H7 (cell line): ENCODE measurements around the gene HADHA. TPM values are rescaled to one million over a fixed set of nuclear protein-coding genes. Genes with fewer than 3 reads are reported as not detected.

ENCODE experiments used
- DNase-seq: peaks from one replicate; pipeline ENCODE4 v3.0.0; 2012
- H3K27me3 ChIP-seq: 2 replicates; pipeline ENCODE4 v1.6.0; 2011; ENCODE audit warnings: mild to moderate bottlenecking, low read length; ENCODE audit not compliant: control insufficient read depth, insufficient read depth
- H3K36me3 ChIP-seq: replicated peaks from 2 replicates; pipeline ENCODE4 v1.5.1; 2011; ENCODE audit warnings: low read length; ENCODE audit not compliant: control insufficient read depth, insufficient read depth
- H3K4me3 ChIP-seq: 2 replicates; pipeline ENCODE4 v1.5.1; 2011; ENCODE audit warnings: low read depth, mild to moderate bottlenecking, control low read depth, low read length, moderate library complexity; ENCODE audit not compliant: insufficient read depth
- total RNA-seq: library from RNA; depleted of rRNA; stranded (reverse); fragments of >200 nt; shearing (Covaris generic); gene quantifications from 2 replicates; pipeline ENCODE4 v1.2.3, GENCODE V29; 2014; rRNA removed

Gene HADHA
- total RNA-seq, 1 experiment from 2014 or later: 111 TPM

DNA sequence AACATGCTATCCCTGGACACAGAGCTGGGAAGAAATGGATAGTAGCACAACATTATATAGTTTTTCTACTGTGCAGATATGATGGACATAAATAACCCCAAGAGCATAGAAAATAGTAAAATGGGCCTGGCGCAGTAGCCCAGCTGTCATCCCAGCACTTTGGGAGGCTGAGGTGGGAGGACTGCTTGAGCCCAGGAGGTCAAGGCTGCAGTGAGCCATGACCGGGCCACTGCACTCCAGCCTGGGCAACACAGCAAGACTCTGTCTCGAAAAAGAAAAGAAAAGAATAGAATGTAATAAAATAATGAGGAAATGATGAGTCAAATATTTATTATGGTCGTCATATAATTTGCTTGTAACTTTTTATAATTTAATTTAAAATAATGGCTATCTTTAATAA is 79.0 kb downstream of the HADHA start:
- Histone ChIP-seq H3K4me3 (no peak overlapping the region), H3K36me3 (no peaks in the 10 kb centered on the region), H3K27me3 (no peaks in the 10 kb centered on the region)
- no peak for DNase-seq

DNA sequence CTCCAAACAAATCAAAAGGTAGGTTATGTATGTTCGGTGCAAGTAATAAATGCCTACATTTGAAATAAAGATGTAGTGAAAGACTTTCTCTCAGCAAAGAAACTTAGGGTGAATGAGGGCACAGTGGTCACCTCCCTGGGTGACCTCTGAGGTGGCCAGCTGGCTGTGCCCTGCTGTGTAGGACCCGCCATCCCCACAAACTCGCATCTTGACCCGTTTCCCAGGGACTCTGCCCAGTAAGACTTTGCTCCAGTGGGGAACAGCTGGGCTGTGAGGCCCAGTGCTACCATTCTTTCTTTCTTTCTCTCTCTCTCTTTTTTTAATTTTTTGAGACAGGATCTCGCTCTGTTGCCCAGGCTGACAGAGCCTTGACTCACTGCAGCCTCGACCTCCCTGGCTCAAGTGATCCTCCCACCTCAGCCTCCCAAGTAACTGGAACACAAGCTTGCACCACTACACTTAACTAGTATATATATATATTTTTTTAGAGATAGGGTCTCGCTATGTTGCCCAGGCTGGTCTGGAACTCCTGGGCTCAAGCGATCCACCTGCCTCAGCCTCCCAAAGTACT is 79.7 kb downstream of the HADHA start:
- no peak overlapping the region for H3K4me3 ChIP-seq
- H3K36me3 ChIP-seq: no peaks in the 10 kb centered on the region
- DNase-seq: no peak
- H3K27me3 ChIP-seq: no peaks in the 10 kb centered on the region

DNA sequence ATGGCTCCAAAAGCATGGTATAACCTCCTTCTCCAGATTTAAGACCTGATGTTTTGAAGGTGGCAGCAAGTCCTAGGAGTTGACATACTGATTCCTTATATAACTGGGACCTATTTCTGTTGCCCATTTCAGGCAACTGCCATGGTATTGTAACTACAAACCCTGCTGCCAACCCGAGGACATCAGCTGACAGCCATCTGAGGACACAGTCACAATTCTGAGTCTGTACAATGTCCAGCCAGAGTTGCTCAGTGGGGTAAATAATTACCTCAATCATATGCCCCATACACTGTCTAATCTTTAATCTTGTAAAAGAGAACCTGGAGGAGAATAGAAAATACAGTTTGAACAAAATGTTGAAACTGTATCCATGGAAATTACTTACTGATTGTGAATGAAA is 80.2 kb downstream of the HADHA start:
- Histone ChIP-seq H3K4me3 (no peak overlapping the region), H3K36me3 (no peaks in the 10 kb centered on the region), H3K27me3 (no peaks in the 10 kb centered on the region)
- no peak for DNase-seq

GRCh38 chr2:26162963-26163362 is 81.5 kb downstream of the HADHA start:
- no peaks in the 10 kb centered on the region for H3K36me3 ChIP-seq
- no peak for DNase-seq
- no peak overlapping the region for H3K4me3 ChIP-seq
- H3K27me3 ChIP-seq: no peaks in the 10 kb centered on the region

DNA sequence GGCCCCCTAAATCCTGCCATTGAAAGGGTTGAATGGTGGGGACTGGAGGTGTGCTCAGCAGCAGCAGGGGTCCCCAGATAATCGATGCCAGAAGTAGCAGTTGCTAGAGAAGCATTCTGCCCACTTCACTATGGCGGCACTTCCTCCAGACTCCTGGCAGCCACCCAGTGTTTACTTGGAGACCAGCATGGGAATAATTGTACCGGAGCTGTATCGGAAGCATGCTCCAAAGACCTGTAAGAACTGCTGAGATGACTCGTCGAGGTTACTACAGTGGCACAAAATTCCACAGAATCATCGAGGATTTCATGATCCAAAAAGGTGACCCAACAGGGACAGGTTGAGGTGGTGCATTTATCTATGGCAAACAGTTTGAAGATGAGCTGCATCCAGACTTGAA is 82.5 kb downstream of the HADHA start:
- H3K36me3 ChIP-seq: no peaks in the 10 kb centered on the region
- H3K4me3 ChIP-seq: no peak overlapping the region
- DNase-seq: no peak
- no peaks in the 10 kb centered on the region for H3K27me3 ChIP-seq

- no peaks in the 10 kb centered on the region for H3K27me3 ChIP-seq
These were observed 86.9 kb downstream of the HADHA start for GRCh38 chr2:26157580-26157979.

GRCh38 chr2:26150243-26150642 is 94.2 kb downstream of the HADHA start:
- Histone ChIP-seq H3K4me3 (no peak overlapping the region), H3K27me3 (no peaks in the 10 kb centered on the region), H3K36me3 (no peaks in the 10 kb centered on the region)
- DNase-seq: no peak

More at GRCh38 chr2:26157580-26157979, 86.9 kb downstream of the HADHA start:
- Histone ChIP-seq H3K4me3 (no peak overlapping the region), H3K36me3 (no peaks in the 10 kb centered on the region)
- no peak for DNase-seq

- no peak for DNase-seq
- H3K27me3 ChIP-seq: no peaks in the 10 kb centered on the region
- H3K4me3 ChIP-seq: no peak overlapping the region
- no peaks in the 10 kb centered on the region for H3K36me3 ChIP-seq
These were observed 95.9 kb downstream of the HADHA start for GRCh38 chr2:26148501-26148900.

DNA sequence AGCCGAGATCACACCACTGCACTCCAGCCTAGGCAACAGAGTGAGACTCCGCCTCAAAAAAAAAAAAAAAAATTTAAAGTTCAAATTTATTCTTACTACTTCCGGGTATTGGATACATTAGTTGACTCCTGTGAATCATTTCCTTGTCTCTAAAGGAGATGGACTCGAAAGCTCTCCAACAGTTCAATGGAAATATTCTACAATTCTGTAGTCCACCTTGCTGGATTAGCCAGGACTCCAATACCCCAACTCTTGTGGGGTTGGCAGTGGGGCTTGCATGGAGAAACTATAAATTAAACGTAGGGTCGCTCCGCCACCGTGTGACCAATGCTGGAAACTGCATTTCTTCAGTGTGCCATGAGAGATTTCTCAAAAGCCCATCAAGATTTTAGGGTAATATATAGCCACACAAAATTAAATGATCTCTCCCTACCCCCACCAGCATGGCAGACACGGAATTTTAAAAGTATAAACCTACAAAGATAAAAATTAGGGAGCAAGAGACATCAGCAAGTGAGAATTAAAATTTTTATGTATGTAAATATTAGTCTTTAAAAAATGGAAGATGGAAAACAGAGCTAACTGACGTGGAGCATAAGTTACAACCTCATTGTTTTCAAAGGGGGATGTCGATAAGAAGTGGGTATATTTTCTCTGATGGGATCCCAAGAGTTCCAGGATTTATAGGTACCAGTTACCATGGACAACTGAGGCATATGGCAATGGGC is 99.3 kb downstream of the HADHA start:
- Histone ChIP-seq H3K36me3 (no peaks in the 10 kb centered on the region), H3K27me3 (no peaks in the 10 kb centered on the region), H3K4me3 (no peak overlapping the region)
- peak; percentile 75 for DNase-seq

GRCh38 chr2:26144031-26144430 is 100.4 kb downstream of the HADHA start:
- DNase-seq: no peak
- Histone ChIP-seq H3K27me3 (no peaks in the 10 kb centered on the region), H3K36me3 (no peaks in the 10 kb centered on the region), H3K4me3 (no peak overlapping the region)

DNA sequence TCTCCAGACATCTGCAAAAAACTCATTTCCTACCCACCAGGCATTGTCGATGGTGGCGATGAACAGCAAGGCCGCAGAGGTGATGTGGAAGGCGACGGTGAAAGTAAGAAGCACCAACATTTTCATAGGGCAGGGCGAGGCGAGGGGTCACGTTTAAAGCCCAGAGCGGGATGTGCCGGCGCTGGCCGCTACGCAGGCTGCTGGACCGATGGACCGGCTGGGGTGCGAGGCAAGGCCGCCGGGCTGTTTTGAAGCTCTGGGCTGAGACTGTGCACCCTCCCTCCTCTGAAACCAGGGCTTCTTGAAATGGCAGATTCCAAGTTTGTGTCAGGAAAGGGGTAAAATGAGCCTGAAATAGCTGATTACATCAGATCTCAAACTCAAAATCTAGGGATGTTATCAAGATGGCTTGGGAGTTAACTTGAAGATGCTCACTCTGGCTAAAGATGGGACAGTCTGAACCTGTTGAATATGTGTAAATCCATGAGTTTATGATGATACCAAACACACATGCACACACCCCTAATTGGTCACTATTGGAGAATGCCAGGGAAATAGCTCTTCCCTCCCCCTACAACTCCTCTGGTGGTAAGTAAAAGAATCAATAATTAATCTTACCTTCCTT is 103.2 kb downstream of the HADHA start:
- no peaks in the 10 kb centered on the region for H3K27me3 ChIP-seq
- no peak overlapping the region for H3K4me3 ChIP-seq
- H3K36me3 ChIP-seq: no peaks in the 10 kb centered on the region
- DNase-seq: no peak

Other genes starting within 250 kb of the HADHA start
- 92.6 and 101 TPM in 2 replicates for gene RAB10, start 210.5 kb downstream of the HADHA start, total RNA-seq
- 7.2 and 9.5 TPM in 2 replicates for gene GAREM2, start 71.5 kb downstream of the HADHA start, total RNA-seq
- gene HADHB, start 307 bp upstream of the HADHA start, total RNA-seq: 78.7 and 88.7 TPM in 2 replicates
- 28.4 and 31.0 TPM in 2 replicates for gene SELENOI, start 101.5 kb upstream of the HADHA start, total RNA-seq
- gene ADGRF3, start 102.2 kb upstream of the HADHA start, total RNA-seq: 1.2 TPM in 1 of 2 replicates, not detected in the other
- 0.07 TPM in 1 of 2 replicates, not detected in the other for gene DRC1, start 157.3 kb upstream of the HADHA start, total RNA-seq
- 0.07 and 0.14 TPM in 2 replicates for gene OTOF, start 233.5 kb upstream of the HADHA start, total RNA-seq